Activated CD4-positive, alpha-beta memory T cell treated with anti-CD3 and anti-CD28 coated beads for 36 hours (primary cell): ENCODE measurements around the gene RNF150. TPM values are rescaled to one million over a fixed set of nuclear protein-coding genes. Genes with fewer than 3 reads are reported as not detected.

ENCODE experiments used
- CTCF ChIA-PET: fragments of 350-600 bp; sonication (Branson Sonifier 250); formaldehyde crosslinking; loops from one replicate; lab custom pipeline; 2021; ENCODE audit warnings: antibody characterized with exemption, inconsistent platforms; lab: Charles Lee
- POLR2A ChIA-PET: fragments of 350-600 bp; sonication (Branson Sonifier 250); formaldehyde crosslinking; loops from one replicate; lab custom pipeline; 2021; ENCODE audit warnings: antibody characterized with exemption; lab: Charles Lee
- DNase-seq: peaks from one replicate; pipeline ENCODE4 v3.0.0-alpha.2; 2020
- H3K27ac Mint-ChIP-seq: one replicate; pipeline ENCODE4 v1.8.0; 2021; ENCODE audit warnings: mixed read lengths
- H3K27me3 Mint-ChIP-seq: one replicate; pipeline ENCODE4 v1.8.0; 2021; ENCODE audit warnings: mixed read lengths
- H3K36me3 Mint-ChIP-seq: one replicate; pipeline ENCODE4 v1.8.0; 2021; ENCODE audit warnings: mixed read lengths
- H3K4me1 Mint-ChIP-seq: one replicate; pipeline ENCODE4 v1.8.0; 2021; ENCODE audit warnings: low read depth, mixed read lengths
- H3K4me3 Mint-ChIP-seq: one replicate; pipeline ENCODE4 v1.8.0; 2021; ENCODE audit warnings: mild to moderate bottlenecking, mixed read lengths
- H3K9me3 Mint-ChIP-seq: one replicate; pipeline ENCODE4 v1.8.0; 2021; ENCODE audit warnings: mixed read lengths
- intact Hi-C: fragments of 100-400 bp; cut with micrococcal nuclease; formaldehyde crosslinking; loops from one replicate; pipeline ENCODE4 v1.15.1; 2023
- total RNA-seq, 2 experiments: library from RNA; stranded (reverse); gene quantifications; one replicate each; pipeline ENCODE4 v1.2.3, GENCODE V29; 2021

RNF150 gene
- total RNA-seq, 2 experiments from 2014 or later, result not detected

GRCh38 chr4:141099326-141099725 is 33.9 kb downstream of the RNF150 start:
- ChIA-PET CTCF (no interaction called here), POLR2A (no interaction called here)
- H3K9me3 Mint-ChIP-seq, result no peaks in the 10 kb centered on the region
- H3K27ac Mint-ChIP-seq, result no peak overlapping the region
- DNase-seq, result no peak
- H3K4me1 Mint-ChIP-seq, result no peaks in the 10 kb centered on the region
- H3K36me3 Mint-ChIP-seq, result no peaks in the 10 kb centered on the region
- H3K27me3 Mint-ChIP-seq, result no peaks in the 10 kb centered on the region
- intact Hi-C loops, result no loop called here
- H3K4me3 Mint-ChIP-seq, result no peak overlapping the region

- Mint-ChIP-seq H3K9me3 (peaks cover 4% of the 10 kb centered on the region), H3K27me3 (no peaks in the 10 kb centered on the region), H3K36me3 (no peaks in the 10 kb centered on the region), H3K4me3 (no peak overlapping the region), H3K4me1 (no peaks in the 10 kb centered on the region), H3K27ac (no peak overlapping the region)
- intact Hi-C loops, result no loop called here
- no peak for DNase-seq
- ChIA-PET POLR2A (no interaction called here), CTCF (no interaction called here)
These were observed 35.1 kb downstream of the RNF150 start for GRCh38 chr4:141098163-141098562.

GRCh38 chr4:141090473-141090872 is 42.8 kb downstream of the RNF150 start:
- Mint-ChIP-seq H3K27ac (no peak overlapping the region), H3K4me1 (no peaks in the 10 kb centered on the region), H3K4me3 (no peak overlapping the region), H3K9me3 (peaks cover 7% of the 10 kb centered on the region), H3K36me3 (no peaks in the 10 kb centered on the region), H3K27me3 (peaks cover 1% of the 10 kb centered on the region)
- DNase-seq, result no peak
- intact Hi-C loops, result no loop called here
- CTCF ChIA-PET, result no interaction called here
- POLR2A ChIA-PET, result no interaction called here

- no peak for DNase-seq
- Mint-ChIP-seq H3K36me3 (no peaks in the 10 kb centered on the region), H3K9me3 (no peaks in the 10 kb centered on the region), H3K27ac (no peak overlapping the region), H3K4me3 (no peak overlapping the region), H3K4me1 (no peaks in the 10 kb centered on the region), H3K27me3 (no peaks in the 10 kb centered on the region)
- intact Hi-C loops, result no loop called here
- CTCF ChIA-PET, result no interaction called here
- POLR2A ChIA-PET, result no interaction called here
These were observed 51.3 kb downstream of the RNF150 start for GRCh38 chr4:141081921-141082395.

- no peak overlapping the region for H3K4me3 Mint-ChIP-seq
- intact Hi-C loops, result no loop called here
- ChIA-PET POLR2A (no interaction called here), CTCF (no interaction called here)
- H3K27ac Mint-ChIP-seq, result no peak overlapping the region
- H3K9me3 Mint-ChIP-seq, result no peaks in the 10 kb centered on the region
- H3K36me3 Mint-ChIP-seq, result no peaks in the 10 kb centered on the region
- DNase-seq, result no peak
- H3K4me1 Mint-ChIP-seq, result no peaks in the 10 kb centered on the region
- H3K27me3 Mint-ChIP-seq, result no peaks in the 10 kb centered on the region
These were observed 52.6 kb downstream of the RNF150 start for GRCh38 chr4:141080668-141081067.

- Mint-ChIP-seq H3K27ac (no peak overlapping the region), H3K9me3 (no peaks in the 10 kb centered on the region), H3K4me3 (no peak overlapping the region), H3K4me1 (no peaks in the 10 kb centered on the region), H3K27me3 (no peaks in the 10 kb centered on the region), H3K36me3 (no peaks in the 10 kb centered on the region)
- ChIA-PET POLR2A (no interaction called here), CTCF (no interaction called here)
- intact Hi-C loops, result no loop called here
- no peak for DNase-seq
These were observed 53.8 kb downstream of the RNF150 start for GRCh38 chr4:141079393-141079930.

GRCh38 chr4:141078871-141079270 is 54.4 kb downstream of the RNF150 start:
- Mint-ChIP-seq H3K4me3 (no peak overlapping the region), H3K36me3 (no peaks in the 10 kb centered on the region)
- intact Hi-C loops, result no loop called here

GRCh38 chr4:141077611-141078225 is 55.6 kb downstream of the RNF150 start:
- POLR2A ChIA-PET, result no interaction called here
- intact Hi-C loops, result no loop called here
- no peak for DNase-seq
- H3K27ac Mint-ChIP-seq, result no peak overlapping the region
- no peaks in the 10 kb centered on the region for H3K4me1 Mint-ChIP-seq
- H3K9me3 Mint-ChIP-seq, result no peaks in the 10 kb centered on the region
- CTCF ChIA-PET, result no interaction called here
- no peaks in the 10 kb centered on the region for H3K36me3 Mint-ChIP-seq
- no peaks in the 10 kb centered on the region for H3K27me3 Mint-ChIP-seq
- no peak overlapping the region for H3K4me3 Mint-ChIP-seq

More at GRCh38 chr4:141078871-141079270, 54.4 kb downstream of the RNF150 start:
- DNase-seq, result no peak
- no peaks in the 10 kb centered on the region for H3K9me3 Mint-ChIP-seq
- no peaks in the 10 kb centered on the region for H3K27me3 Mint-ChIP-seq
- H3K27ac Mint-ChIP-seq, result no peak overlapping the region
- ChIA-PET CTCF (no interaction called here), POLR2A (no interaction called here)
- no peaks in the 10 kb centered on the region for H3K4me1 Mint-ChIP-seq

GRCh38 chr4:141075553-141075952 is 57.7 kb downstream of the RNF150 start:
- CTCF ChIA-PET, result no interaction called here
- intact Hi-C loops, result no loop called here
- no peaks in the 10 kb centered on the region for H3K4me1 Mint-ChIP-seq
- POLR2A ChIA-PET, result no interaction called here
- H3K9me3 Mint-ChIP-seq, result no peaks in the 10 kb centered on the region
- no peaks in the 10 kb centered on the region for H3K36me3 Mint-ChIP-seq
- no peaks in the 10 kb centered on the region for H3K27me3 Mint-ChIP-seq
- H3K4me3 Mint-ChIP-seq, result no peak overlapping the region
- DNase-seq, result no peak
- no peak overlapping the region for H3K27ac Mint-ChIP-seq

GRCh38 chr4:141074098-141074878 is 59.0 kb downstream of the RNF150 start:
- POLR2A ChIA-PET, result no interaction called here
- H3K4me1 Mint-ChIP-seq, result no peaks in the 10 kb centered on the region
- H3K36me3 Mint-ChIP-seq, result no peaks in the 10 kb centered on the region
- CTCF ChIA-PET, result interaction anchor here (0.6 kb wide), 1 partner anchor 225 kb away, joined by 3 read pairs; no protein-coding TSS in a partner anchor
- no peak overlapping the region for H3K27ac Mint-ChIP-seq
- no peak for DNase-seq
- intact Hi-C loops, result no loop called here
- H3K9me3 Mint-ChIP-seq, result no peaks in the 10 kb centered on the region
- no peak overlapping the region for H3K4me3 Mint-ChIP-seq
- no peaks in the 10 kb centered on the region for H3K27me3 Mint-ChIP-seq

- CTCF ChIA-PET, result interaction anchor here (1.2 kb wide), 1 partner anchor 707 kb away, joined by 3 read pairs; no protein-coding TSS in a partner anchor
These were observed 66.6 kb downstream of the RNF150 start for GRCh38 chr4:141066690-141067089.

GRCh38 chr4:141065872-141066271 is 67.4 kb downstream of the RNF150 start:
- H3K27me3 Mint-ChIP-seq, result no peaks in the 10 kb centered on the region
- intact Hi-C loops, result no loop called here
- no peak overlapping the region for H3K27ac Mint-ChIP-seq
- no peaks in the 10 kb centered on the region for H3K4me1 Mint-ChIP-seq
- no peak for DNase-seq
- ChIA-PET CTCF (interaction anchor here (1.2 kb wide), 1 partner anchor 706 kb away, joined by 3 read pairs; no protein-coding TSS in a partner anchor), POLR2A (no interaction called here)
- no peak overlapping the region for H3K4me3 Mint-ChIP-seq
- no peaks in the 10 kb centered on the region for H3K36me3 Mint-ChIP-seq
- no peaks in the 10 kb centered on the region for H3K9me3 Mint-ChIP-seq

More at GRCh38 chr4:141066690-141067089, 66.6 kb downstream of the RNF150 start:
- intact Hi-C loops, result no loop called here
- Mint-ChIP-seq H3K4me3 (no peak overlapping the region), H3K36me3 (no peaks in the 10 kb centered on the region), H3K4me1 (no peaks in the 10 kb centered on the region), H3K27me3 (no peaks in the 10 kb centered on the region), H3K27ac (no peak overlapping the region), H3K9me3 (no peaks in the 10 kb centered on the region)
- no peak for DNase-seq
- POLR2A ChIA-PET, result no interaction called here
